GM12892 (cell line): Measurements from ENCODE around the gene GLO1.

Experiments used
- POLR2A ChIP-seq: IDR thresholded peaks from 2 replicates; pipeline ENCODE4 v1.6.1; 2011; ENCODE audit warnings: low read depth, low read length, control low read depth
- POLR2AphosphoS5 ChIP-seq: IDR thresholded peaks from 2 replicates; pipeline ENCODE4 v1.6.1; 2011; ENCODE audit warnings: low read depth, low read length, control low read depth

DNA sequence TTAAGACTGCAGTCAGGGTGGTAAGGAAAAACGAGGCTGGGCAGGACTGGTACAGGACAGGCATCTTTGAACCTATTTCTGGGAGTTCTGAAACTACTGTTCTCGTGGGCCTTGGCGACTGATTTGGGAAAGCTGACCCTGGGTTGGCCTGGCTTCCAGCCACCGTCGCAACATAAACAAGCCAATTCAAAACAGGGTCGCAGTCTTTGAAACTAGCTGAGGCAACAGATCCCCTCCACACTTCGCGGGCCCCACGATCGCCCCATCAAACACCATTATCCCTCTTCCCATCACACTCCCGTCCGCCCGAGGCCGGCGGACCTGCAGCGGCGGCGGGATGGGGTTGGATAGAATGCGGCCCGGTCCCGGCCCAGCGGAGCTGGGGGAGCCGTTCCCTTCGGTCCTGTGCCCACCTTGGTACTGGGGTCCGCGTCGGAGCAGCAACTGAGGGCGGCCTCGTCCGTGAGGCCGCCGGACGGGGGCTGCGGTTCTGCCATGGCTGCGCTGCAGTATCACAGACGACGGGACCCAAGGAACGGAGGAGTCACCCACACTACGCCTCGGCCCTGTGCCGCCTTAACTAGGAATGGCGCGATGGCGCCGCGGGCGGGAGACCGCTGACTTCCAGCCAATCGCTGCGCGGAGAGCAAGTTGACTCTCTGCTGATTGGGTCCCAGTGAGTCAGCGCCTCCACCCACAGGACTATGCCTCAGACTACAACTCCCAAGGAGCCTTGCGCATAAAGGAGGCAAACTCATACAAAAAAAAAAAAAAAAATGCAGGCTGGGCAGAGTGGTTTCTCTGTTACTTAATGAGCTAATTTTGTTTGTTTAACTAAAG lies at the start of gene GLO1:
- TF ChIP-seq POLR2A = peak; percentile 98
- peak; percentile 98 for TF ChIP-seq POLR2AphosphoS5
